ENCODE results near the gene MSL3B.

The MSL3B gene

GRCh38 chr2:233822781-233823730 lies 45.1 kb downstream of the MSL3B start:
- Histone ChIP-seq H3K4me1 (ENCODE audit: control insufficient read depth in 2 of 2, insufficient read depth in 1 of 2, low read depth in 1 of 2, low read length in 2 of 2) (peaks cover 0 to 2% of the 10 kb centered on the region in 2 donors), H2AFZ (ENCODE audit: low read length) (no peak overlapping the region), H3K4me2 (ENCODE audit: insufficient read depth, low read length, poor library complexity, severe bottlenecking) (no peak overlapping the region), H2BK15ac (ENCODE audit: low read length) (peak overlapping the region; percentile 65), H2BK12ac (ENCODE audit: low read length) (peak overlapping the region; percentile 94), H2BK120ac (ENCODE audit: low read depth, low read length) (no peak overlapping the region), H4K8ac (ENCODE audit: low read depth, low read length) (no peak overlapping the region), H2BK5ac (ENCODE audit: low read length) (no peak overlapping the region), H4K91ac (ENCODE audit: low read depth, low read length, poor library complexity) (no peak overlapping the region), H3K23ac (ENCODE audit: low read depth, low read length, poor library complexity) (peak overlapping the region; percentile 18), H3K27ac (replicated peaks; ENCODE audit: low read length) (no peak overlapping the region), H3K14ac (ENCODE audit: low read length) (peak overlapping the region; percentile 95), H2AK5ac (ENCODE audit: low read depth, low read length) (peak overlapping the region; percentile 88), H3K79me1 (ENCODE audit: low read depth, low read length) (no peaks in the 10 kb centered on the region), H3K4me3 (ENCODE audit: low read length in 2 of 2) (no peak overlapping the region), H3K27me3 (ENCODE audit: control insufficient read depth in 3 of 3, insufficient read depth in 3 of 3, low read depth in 1 of 3, low read length in 3 of 3) (peaks cover 0 to 3% (median 0%) of the 10 kb centered on the region in 3 experiments), H3K4ac (ENCODE audit: low read length) (no peak overlapping the region), H3K18ac (ENCODE audit: low read length) (peak overlapping the region; percentile 76), H3K9me3 (replicated peaks in 1 of 2; ENCODE audit: control insufficient read depth in 2 of 2, insufficient read depth in 1 of 2, low read depth in 1 of 2, low read length in 2 of 2) (no peaks in the 10 kb centered on the region), H3K9ac (ENCODE audit: low read depth, low read length, poor library complexity) (no peak overlapping the region), H3K36me3 (replicated peaks in 1 of 2; ENCODE audit: control insufficient read depth in 2 of 2, insufficient read depth in 2 of 2, low read length in 2 of 2) (no peaks in the 10 kb centered on the region)
- WGBS, 2 donors (ENCODE audit: extremely low coverage in 2 of 2, insufficient read length in 2 of 2, insufficient replicate concordance in 1 of 2): no CpG with 5 or more reads among the region's 25 CpGs
- DNase-seq (ENCODE audit: low spot score): no peak

GRCh38 chr2:233822101-233822771 lies 46.0 kb downstream of the MSL3B start:
- no peaks in the 10 kb centered on the region for H3K79me1 ChIP-seq (ENCODE audit: low read depth, low read length)
- no peaks in the 10 kb centered on the region for H3K9me3 ChIP-seq (replicated peaks in 1 of 2; ENCODE audit: control insufficient read depth in 2 of 2, insufficient read depth in 1 of 2, low read depth in 1 of 2, low read length in 2 of 2)
- peaks cover 0 to 2% of the 10 kb centered on the region in 2 donors for H3K4me1 ChIP-seq (ENCODE audit: control insufficient read depth in 2 of 2, insufficient read depth in 1 of 2, low read depth in 1 of 2, low read length in 2 of 2)
- H4K8ac ChIP-seq (ENCODE audit: low read depth, low read length): no peak overlapping the region
- H2AFZ ChIP-seq (ENCODE audit: low read length): no peak overlapping the region
- no peak overlapping the region for H2BK120ac ChIP-seq (ENCODE audit: low read depth, low read length)
- DNase-seq (ENCODE audit: low spot score): no peak
- H3K4me2 ChIP-seq (ENCODE audit: insufficient read depth, low read length, poor library complexity, severe bottlenecking): no peak overlapping the region
- no peak overlapping the region for H3K27ac ChIP-seq (replicated peaks; ENCODE audit: low read length)
- H3K27me3 ChIP-seq (ENCODE audit: control insufficient read depth in 3 of 3, insufficient read depth in 3 of 3, low read depth in 1 of 3, low read length in 3 of 3): peaks cover 0 to 3% (median 0%) of the 10 kb centered on the region in 3 experiments
- peak overlapping the region; percentile 1 for H2AK5ac ChIP-seq (ENCODE audit: low read depth, low read length)
- no peaks in the 10 kb centered on the region for H3K36me3 ChIP-seq (replicated peaks in 1 of 2; ENCODE audit: control insufficient read depth in 2 of 2, insufficient read depth in 2 of 2, low read length in 2 of 2)
- H3K14ac ChIP-seq (ENCODE audit: low read length): peak overlapping the region; percentile 95
- H2BK12ac ChIP-seq (ENCODE audit: low read length): peak overlapping the region; percentile 94
- no peak overlapping the region for H3K4me3 ChIP-seq (ENCODE audit: low read length in 2 of 2)
- H3K18ac ChIP-seq (ENCODE audit: low read length): peak overlapping the region; percentile 68
- H3K9ac ChIP-seq (ENCODE audit: low read depth, low read length, poor library complexity): no peak overlapping the region
- H2BK15ac ChIP-seq (ENCODE audit: low read length): no peak overlapping the region
- no peak overlapping the region for H3K23ac ChIP-seq (ENCODE audit: low read depth, low read length, poor library complexity)
- WGBS, 2 donors (ENCODE audit: extremely low coverage in 2 of 2, insufficient read length in 2 of 2, insufficient replicate concordance in 1 of 2): no CpG with 5 or more reads among the region's 21 CpGs
- peak overlapping the region; percentile 77 for H3K4ac ChIP-seq (ENCODE audit: low read length)
- H4K91ac ChIP-seq (ENCODE audit: low read depth, low read length, poor library complexity): no peak overlapping the region
- H2BK5ac ChIP-seq (ENCODE audit: low read length): peak overlapping the region; percentile 44

GRCh38 chr2:233821709-233822100 lies 46.5 kb downstream of the MSL3B start:
- no peak overlapping the region for H2AFZ ChIP-seq (ENCODE audit: low read length)
- H3K23ac ChIP-seq (ENCODE audit: low read depth, low read length, poor library complexity): no peak overlapping the region
- H3K4ac ChIP-seq (ENCODE audit: low read length): peak overlapping the region; percentile 77
- no CpG with 5 or more reads among the region's 8 CpGs for WGBS, 2 donors (ENCODE audit: extremely low coverage in 2 of 2, insufficient read length in 2 of 2, insufficient replicate concordance in 1 of 2)
- no peaks in the 10 kb centered on the region for H3K36me3 ChIP-seq (replicated peaks in 1 of 2; ENCODE audit: control insufficient read depth in 2 of 2, insufficient read depth in 2 of 2, low read length in 2 of 2)
- H3K4me3 ChIP-seq (ENCODE audit: low read length in 2 of 2): no peak overlapping the region
- no peak overlapping the region for H2AK5ac ChIP-seq (ENCODE audit: low read depth, low read length)
- H3K27me3 ChIP-seq (ENCODE audit: control insufficient read depth in 3 of 3, insufficient read depth in 3 of 3, low read depth in 1 of 3, low read length in 3 of 3): peaks cover 0 to 3% (median 0%) of the 10 kb centered on the region in 3 experiments
- peaks cover 0 to 2% of the 10 kb centered on the region in 2 donors for H3K4me1 ChIP-seq (ENCODE audit: control insufficient read depth in 2 of 2, insufficient read depth in 1 of 2, low read depth in 1 of 2, low read length in 2 of 2)
- no peak overlapping the region for H2BK120ac ChIP-seq (ENCODE audit: low read depth, low read length)
- no peak overlapping the region for H2BK15ac ChIP-seq (ENCODE audit: low read length)
- H3K14ac ChIP-seq (ENCODE audit: low read length): peak overlapping the region; percentile 79
- no peaks in the 10 kb centered on the region for H3K9me3 ChIP-seq (replicated peaks in 1 of 2; ENCODE audit: control insufficient read depth in 2 of 2, insufficient read depth in 1 of 2, low read depth in 1 of 2, low read length in 2 of 2)
- H3K18ac ChIP-seq (ENCODE audit: low read length): no peak overlapping the region
- H4K8ac ChIP-seq (ENCODE audit: low read depth, low read length): no peak overlapping the region
- peak overlapping the region; percentile 44 for H2BK5ac ChIP-seq (ENCODE audit: low read length)
- no peak overlapping the region for H3K4me2 ChIP-seq (ENCODE audit: insufficient read depth, low read length, poor library complexity, severe bottlenecking)
- H2BK12ac ChIP-seq (ENCODE audit: low read length): peak overlapping the region; percentile 16
- no peaks in the 10 kb centered on the region for H3K79me1 ChIP-seq (ENCODE audit: low read depth, low read length)
- H4K91ac ChIP-seq (ENCODE audit: low read depth, low read length, poor library complexity): no peak overlapping the region
- H3K9ac ChIP-seq (ENCODE audit: low read depth, low read length, poor library complexity): no peak overlapping the region
- DNase-seq (ENCODE audit: low spot score): no peak
- H3K27ac ChIP-seq (replicated peaks; ENCODE audit: low read length): no peak overlapping the region

GRCh38 chr2:233821196-233821595 lies 47.0 kb downstream of the MSL3B start:
- H3K18ac ChIP-seq (ENCODE audit: low read length): no peak overlapping the region
- H3K9ac ChIP-seq (ENCODE audit: low read depth, low read length, poor library complexity): no peak overlapping the region
- H3K4me3 ChIP-seq (ENCODE audit: low read length in 2 of 2): no peak overlapping the region
- no peak overlapping the region for H4K91ac ChIP-seq (ENCODE audit: low read depth, low read length, poor library complexity)
- H2BK12ac ChIP-seq (ENCODE audit: low read length): no peak overlapping the region
- peaks cover 0 to 2% of the 10 kb centered on the region in 2 donors for H3K4me1 ChIP-seq (ENCODE audit: control insufficient read depth in 2 of 2, insufficient read depth in 1 of 2, low read depth in 1 of 2, low read length in 2 of 2)
- no peak overlapping the region for H3K23ac ChIP-seq (ENCODE audit: low read depth, low read length, poor library complexity)
- H2BK15ac ChIP-seq (ENCODE audit: low read length): no peak overlapping the region
- H2AK5ac ChIP-seq (ENCODE audit: low read depth, low read length): no peak overlapping the region
- H3K36me3 ChIP-seq (replicated peaks in 1 of 2; ENCODE audit: control insufficient read depth in 2 of 2, insufficient read depth in 2 of 2, low read length in 2 of 2): no peaks in the 10 kb centered on the region
- peaks cover 0 to 3% (median 0%) of the 10 kb centered on the region in 3 experiments for H3K27me3 ChIP-seq (ENCODE audit: control insufficient read depth in 3 of 3, insufficient read depth in 3 of 3, low read depth in 1 of 3, low read length in 3 of 3)
- no peak overlapping the region for H2BK5ac ChIP-seq (ENCODE audit: low read length)
- no peak overlapping the region for H3K4me2 ChIP-seq (ENCODE audit: insufficient read depth, low read length, poor library complexity, severe bottlenecking)
- no peak overlapping the region for H2AFZ ChIP-seq (ENCODE audit: low read length)
- no peaks in the 10 kb centered on the region for H3K79me1 ChIP-seq (ENCODE audit: low read depth, low read length)
- WGBS, 2 donors (ENCODE audit: extremely low coverage in 2 of 2, insufficient read length in 2 of 2, insufficient replicate concordance in 1 of 2): no CpG with 5 or more reads among the region's 3 CpGs
- H3K14ac ChIP-seq (ENCODE audit: low read length): no peak overlapping the region
- no peak overlapping the region for H3K27ac ChIP-seq (replicated peaks; ENCODE audit: low read length)
- H2BK120ac ChIP-seq (ENCODE audit: low read depth, low read length): no peak overlapping the region
- no peak overlapping the region for H3K4ac ChIP-seq (ENCODE audit: low read length)
- no peak overlapping the region for H4K8ac ChIP-seq (ENCODE audit: low read depth, low read length)
- no peak for DNase-seq (ENCODE audit: low spot score)
- no peaks in the 10 kb centered on the region for H3K9me3 ChIP-seq (replicated peaks in 1 of 2; ENCODE audit: control insufficient read depth in 2 of 2, insufficient read depth in 1 of 2, low read depth in 1 of 2, low read length in 2 of 2)
